Osteocyte (in vitro differentiated cells): ENCODE data around the gene CASP10. TPM values are rescaled to one million over a fixed set of nuclear protein-coding genes. Genes with fewer than 3 reads are reported as not detected.

Experiments
- DNase-seq: peaks from one replicate; pipeline ENCODE4 v3.0.0; 2021; ENCODE audit warnings: mixed read lengths; ENCODE audit not compliant: unreplicated experiment; ENCODE audit errors: extremely low spot score
- H3K27ac Mint-ChIP-seq: one replicate; pipeline ENCODE4 v1.8.0; 2021; ENCODE audit warnings: mild to moderate bottlenecking, mixed read lengths; ENCODE audit not compliant: unreplicated experiment
- H3K27me3 Mint-ChIP-seq: one replicate; pipeline ENCODE4 v1.8.0; 2021; ENCODE audit warnings: mixed read lengths; ENCODE audit not compliant: unreplicated experiment
- H3K36me3 Mint-ChIP-seq: one replicate; pipeline ENCODE4 v1.8.0; 2021; ENCODE audit warnings: mixed read lengths; ENCODE audit not compliant: unreplicated experiment
- H3K4me1 Mint-ChIP-seq: one replicate; pipeline ENCODE4 v1.8.0; 2021; ENCODE audit warnings: mixed read lengths; ENCODE audit not compliant: unreplicated experiment
- H3K4me3 Mint-ChIP-seq: one replicate; pipeline ENCODE4 v1.8.0; 2021; ENCODE audit warnings: mild to moderate bottlenecking, moderate library complexity, mixed read lengths; ENCODE audit not compliant: unreplicated experiment
- H3K9me3 Mint-ChIP-seq: one replicate; pipeline ENCODE4 v1.8.0; 2021; ENCODE audit warnings: mixed read lengths; ENCODE audit not compliant: unreplicated experiment
- CTCF ChIP-seq: fragments of 200-600 bp; sonication (generic); IDR thresholded peaks from 2 replicates; pipeline ENCODE4 v1.5.0; 2021; ENCODE audit warnings: antibody characterized with exemption, mild to moderate bottlenecking, moderate library complexity
- long read RNA-seq: library from polyadenylated mRNA; unstranded; transcript quantifications from one replicate; pipeline ENCODE4 v2.0.0, GENCODE V29; 2021
- total RNA-seq: library from RNA; stranded (reverse); gene quantifications from 2 replicates; pipeline ENCODE4 v1.2.1, GENCODE V29; 2021

Gene CASP10, protein sequence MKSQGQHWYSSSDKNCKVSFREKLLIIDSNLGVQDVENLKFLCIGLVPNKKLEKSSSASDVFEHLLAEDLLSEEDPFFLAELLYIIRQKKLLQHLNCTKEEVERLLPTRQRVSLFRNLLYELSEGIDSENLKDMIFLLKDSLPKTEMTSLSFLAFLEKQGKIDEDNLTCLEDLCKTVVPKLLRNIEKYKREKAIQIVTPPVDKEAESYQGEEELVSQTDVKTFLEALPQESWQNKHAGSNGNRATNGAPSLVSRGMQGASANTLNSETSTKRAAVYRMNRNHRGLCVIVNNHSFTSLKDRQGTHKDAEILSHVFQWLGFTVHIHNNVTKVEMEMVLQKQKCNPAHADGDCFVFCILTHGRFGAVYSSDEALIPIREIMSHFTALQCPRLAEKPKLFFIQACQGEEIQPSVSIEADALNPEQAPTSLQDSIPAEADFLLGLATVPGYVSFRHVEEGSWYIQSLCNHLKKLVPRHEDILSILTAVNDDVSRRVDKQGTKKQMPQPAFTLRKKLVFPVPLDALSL
- 0.35 TPM in 1 of 2 replicates, not detected in the other for total RNA-seq
- long read RNA-seq, full-length matches to known transcripts, result 1 of 2 reads
- long read RNA-seq, partial matches to known transcripts, result 1 of 2 reads
- long read RNA-seq, other reads (novel, unspliced or antisense), result 0 of 2 reads

DNA sequence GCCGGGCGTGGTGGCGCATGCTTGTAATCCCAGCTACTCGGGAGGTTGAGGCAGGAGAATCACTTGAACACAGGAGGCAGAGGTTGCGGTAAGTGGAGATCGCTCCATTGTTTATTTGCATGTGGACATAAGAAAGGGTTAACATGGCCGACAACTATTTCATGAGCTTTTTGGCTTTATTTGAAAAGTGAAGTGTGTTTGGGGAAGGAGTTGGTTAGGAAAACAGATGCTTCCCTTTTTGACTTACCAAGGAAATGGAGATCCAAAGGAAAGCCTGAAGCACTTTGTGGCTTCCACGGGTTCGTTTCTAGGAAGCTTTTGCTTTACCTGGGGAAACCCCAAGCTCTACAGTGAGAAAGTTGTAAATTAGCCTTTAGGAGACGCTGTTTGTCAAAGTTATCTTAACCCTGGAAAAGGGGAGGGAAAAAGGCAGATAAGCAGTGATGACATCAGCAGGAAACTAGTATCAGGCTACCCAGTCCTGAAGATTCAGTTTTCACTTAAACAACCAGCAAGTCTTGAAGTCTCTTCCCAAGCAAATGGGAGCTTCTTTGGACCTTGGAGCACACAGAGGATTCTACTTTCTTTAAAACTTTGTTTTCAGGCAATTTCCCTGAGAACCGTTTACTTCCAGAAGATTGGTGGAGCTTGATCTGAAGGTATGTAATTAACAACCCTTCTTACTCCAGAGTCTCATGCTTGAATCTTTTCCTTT is at the start of gene CASP10:
Gene CASP10 (plus strand): TSS at position 492 of the 715 bp plus-strand sequence. CDS start 2,637 bp downstream, outside the sequence.
- Mint-ChIP-seq H3K4me3 (no peak within 1 kb of the TSS), H3K9me3 (no peaks in the 10 kb centered on the region), H3K27me3 (peaks cover 3% of the 10 kb centered on the region), H3K27ac (no peak within 1 kb of the TSS), H3K36me3 (no peaks in the 10 kb centered on the region), H3K4me1 (no peaks in the 10 kb centered on the region)
- no peak for DNase-seq
- TF ChIP-seq CTCF, result no peak

DNA sequence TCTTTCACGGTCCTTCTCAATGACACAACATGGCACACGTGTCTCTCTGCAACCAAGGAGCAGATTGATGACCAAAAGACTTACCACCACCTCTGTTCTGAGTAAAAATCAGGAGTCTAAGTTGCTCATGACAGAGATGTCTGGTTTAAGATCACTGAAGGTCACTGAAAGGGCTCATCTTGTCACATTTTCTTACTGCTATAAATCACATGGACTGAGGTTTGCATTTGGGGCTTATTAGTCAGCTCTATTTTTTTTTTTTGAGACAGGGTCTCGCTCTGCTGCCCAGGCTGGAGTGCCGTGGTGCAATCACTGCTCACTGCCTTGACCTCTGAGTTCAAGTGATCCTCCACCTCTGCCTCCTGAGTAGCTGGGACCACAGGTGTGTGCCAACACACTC is 47.6 kb upstream of the CASP10 start:
- no peak for DNase-seq
- H3K4me1 Mint-ChIP-seq, result peaks cover 37% of the 10 kb centered on the region
- H3K27ac Mint-ChIP-seq, result no peak overlapping the region
- H3K36me3 Mint-ChIP-seq, result peaks cover 12% of the 10 kb centered on the region
- no peak overlapping the region for H3K4me3 Mint-ChIP-seq
- H3K27me3 Mint-ChIP-seq, result no peaks in the 10 kb centered on the region
- TF ChIP-seq CTCF, result no peak
- H3K9me3 Mint-ChIP-seq, result no peaks in the 10 kb centered on the region

- Mint-ChIP-seq H3K9me3 (no peaks in the 10 kb centered on the region), H3K36me3 (peaks cover 19% of the 10 kb centered on the region), H3K27ac (no peak overlapping the region), H3K27me3 (no peaks in the 10 kb centered on the region), H3K4me1 (peaks cover 36% of the 10 kb centered on the region), H3K4me3 (no peak overlapping the region)
- TF ChIP-seq CTCF, result no peak
- no peak for DNase-seq
Observed at GRCh38 chr2:201136889-201137321, 46.0 kb upstream of the CASP10 start.

GRCh38 chr2:201137505-201138400 is 45.2 kb upstream of the CASP10 start:
- Mint-ChIP-seq H3K4me3 (no peak overlapping the region), H3K4me1 (peaks cover 31% of the 10 kb centered on the region), H3K9me3 (no peaks in the 10 kb centered on the region), H3K36me3 (peaks cover 19% of the 10 kb centered on the region), H3K27me3 (no peaks in the 10 kb centered on the region), H3K27ac (no peak overlapping the region)
- DNase-seq, result no peak
- TF ChIP-seq CTCF, result no peak
